ENCODE data around the gene CAPN10. TPM values are rescaled to one million over a fixed set of nuclear protein-coding genes. Genes with fewer than 3 reads are reported as not detected.

The CAPN10 gene
- polyA plus RNA-seq, 3 donors, result 7.3 to 57.0 (median 7.4) TPM

- H3K36me3 Mint-ChIP-seq, result peaks cover 31 to 36% of the 10 kb centered on the region in 2 donors
- H2AFZ ChIP-seq (ENCODE audit: insufficient read depth, low read depth, low read length, poor library complexity, severe bottlenecking), result no peak overlapping the region
- H4K20me1 ChIP-seq (ENCODE audit: insufficient read depth, low read length), result peaks cover 41% of the 10 kb centered on the region
- H3K9ac ChIP-seq (ENCODE audit: insufficient read depth, low read length, poor library complexity, severe bottlenecking), result peak overlapping the region; percentile 83
- intact Hi-C loops (cut with micrococcal nuclease), result loop anchor here (2.0 to 10.0 kb wide), 4 partner anchors 24 to 560 kb away; partner anchors contain the start of genes DUSP28 (in 1 of the 2) and NDUFA10 (in 1 of the 2)
- H3K27ac ChIP-seq (ENCODE audit: low read depth in 1 of 2, low read length in 2 of 2), result peak overlapping the region; percentile 93 to 94
- DNase-seq, result no peak
- TF ChIP-seq CTCF (IDR thresholded peaks at IDR 0.05), result no peak
- H3K4me1 Mint-ChIP-seq, result peaks cover 69% of the 10 kb centered on the region
- peaks cover 2 to 17% of the 10 kb centered on the region in 2 donors for H3K36me3 ChIP-seq (replicated peaks in 1 of 2; ENCODE audit: control insufficient read depth in 1 of 2, insufficient read depth in 2 of 2, low read length in 2 of 2)
- H3K27me3 ChIP-seq (ENCODE audit: control insufficient read depth in 2 of 2, insufficient read depth in 2 of 2, low read length in 2 of 2), result no peaks in the 10 kb centered on the region
- H3K9me3 ChIP-seq (replicated peaks in 1 of 2; ENCODE audit: control insufficient read depth in 1 of 2, insufficient read depth in 1 of 2, low read length in 2 of 2), result no peaks in the 10 kb centered on the region
- H3K27me3 Mint-ChIP-seq (ENCODE audit: low read depth in 3 of 3), result peaks cover 2 to 3% (median 2%) of the 10 kb centered on the region in 3 donors
- peaks cover 89% of the 10 kb centered on the region for H3K79me2 ChIP-seq (ENCODE audit: insufficient read depth, low read length)
- 95% methylated on average over 6 of the region's 6 CpGs for WGBS (ENCODE audit: insufficient coverage)
- peaks cover 0 to 3% (median 0%) of the 10 kb centered on the region in 7 donors for H3K9me3 Mint-ChIP-seq
- peaks cover 45 to 55% of the 10 kb centered on the region in 2 donors for H3K4me1 ChIP-seq (ENCODE audit: control insufficient read depth in 1 of 2, insufficient read depth in 2 of 2, low read length in 2 of 2)
- peak overlapping the region; percentile 42 to 92 for H3K4me3 Mint-ChIP-seq
- peak overlapping the region; percentile 96 for H3K4me2 ChIP-seq (replicated peaks; ENCODE audit: extremely low read depth, low read length, poor library complexity, severe bottlenecking)
- peak overlapping the region; percentile 89 to 98 (median 95) for H3K27ac Mint-ChIP-seq
- H3K4me3 ChIP-seq (replicated peaks in 1 of 3; ENCODE audit: low read depth in 2 of 3, low read length in 3 of 3), result peak overlapping the region in 2 of 3 experiments; percentile 80 to 83
Observed at GRCh38 chr2:240585101-240585500, 1.4 kb upstream of the CAPN10 start.

- Mint-ChIP-seq H3K27me3 (ENCODE audit: low read depth in 3 of 3) (peaks cover 0 to 3% (median 2%) of the 10 kb centered on the region in 3 donors), H3K4me1 (peaks cover 63% of the 10 kb centered on the region), H3K9me3 (peaks cover 0 to 3% (median 0%) of the 10 kb centered on the region in 7 donors), H3K4me3 (peak overlapping the region; percentile 92 to 93), H3K27ac (peak overlapping the region; percentile 95 to 99 (median 98)), H3K36me3 (peaks cover 36 to 38% of the 10 kb centered on the region in 2 donors)
- peaks cover 38 to 49% of the 10 kb centered on the region in 2 donors for H3K4me1 ChIP-seq (ENCODE audit: control insufficient read depth in 1 of 2, insufficient read depth in 2 of 2, low read length in 2 of 2)
- no peak for DNase-seq
- intact Hi-C loops (cut with micrococcal nuclease), result loop anchor here (2.0 to 10.0 kb wide), 6 partner anchors 19 to 561 kb away; partner anchors contain the start of genes DUSP28 (in 1 of the 2) and NDUFA10 (in 1 of the 2)
- H3K9ac ChIP-seq (ENCODE audit: insufficient read depth, low read length, poor library complexity, severe bottlenecking), result peak overlapping the region; percentile 83
- peaks cover 9 to 24% of the 10 kb centered on the region in 2 donors for H3K36me3 ChIP-seq (replicated peaks in 1 of 2; ENCODE audit: control insufficient read depth in 1 of 2, insufficient read depth in 2 of 2, low read length in 2 of 2)
- H4K20me1 ChIP-seq (ENCODE audit: insufficient read depth, low read length), result peaks cover 37% of the 10 kb centered on the region
- H3K27me3 ChIP-seq (ENCODE audit: control insufficient read depth in 2 of 2, insufficient read depth in 2 of 2, low read length in 2 of 2), result no peaks in the 10 kb centered on the region
- peak overlapping the region; percentile 46 to 83 (median 80) for H3K4me3 ChIP-seq (replicated peaks in 1 of 3; ENCODE audit: low read depth in 2 of 3, low read length in 3 of 3)
- H3K9me3 ChIP-seq (replicated peaks in 1 of 2; ENCODE audit: control insufficient read depth in 1 of 2, insufficient read depth in 1 of 2, low read length in 2 of 2), result no peaks in the 10 kb centered on the region
- peak overlapping the region; percentile 93 to 94 for H3K27ac ChIP-seq (ENCODE audit: low read depth in 1 of 2, low read length in 2 of 2)
- H2AFZ ChIP-seq (ENCODE audit: insufficient read depth, low read depth, low read length, poor library complexity, severe bottlenecking), result peak overlapping the region; percentile 81
- 22% methylated on average over 12 of the region's 20 CpGs for WGBS (ENCODE audit: insufficient coverage)
- peak overlapping the region; percentile 96 for H3K4me2 ChIP-seq (replicated peaks; ENCODE audit: extremely low read depth, low read length, poor library complexity, severe bottlenecking)
- H3K79me2 ChIP-seq (ENCODE audit: insufficient read depth, low read length), result peaks cover 92% of the 10 kb centered on the region
- no peak for TF ChIP-seq CTCF (IDR thresholded peaks at IDR 0.05)
Observed at GRCh38 chr2:240585681-240586197, 795 bp upstream of the CAPN10 start.
